Measurements from ENCODE around the gene FBXW5. TPM values are rescaled to one million over a fixed set of nuclear protein-coding genes. Genes with fewer than 3 reads are reported as not detected.

The FBXW5 gene
- total RNA-seq, 1 experiment from 2014 or later: 56.2 TPM

DNA sequence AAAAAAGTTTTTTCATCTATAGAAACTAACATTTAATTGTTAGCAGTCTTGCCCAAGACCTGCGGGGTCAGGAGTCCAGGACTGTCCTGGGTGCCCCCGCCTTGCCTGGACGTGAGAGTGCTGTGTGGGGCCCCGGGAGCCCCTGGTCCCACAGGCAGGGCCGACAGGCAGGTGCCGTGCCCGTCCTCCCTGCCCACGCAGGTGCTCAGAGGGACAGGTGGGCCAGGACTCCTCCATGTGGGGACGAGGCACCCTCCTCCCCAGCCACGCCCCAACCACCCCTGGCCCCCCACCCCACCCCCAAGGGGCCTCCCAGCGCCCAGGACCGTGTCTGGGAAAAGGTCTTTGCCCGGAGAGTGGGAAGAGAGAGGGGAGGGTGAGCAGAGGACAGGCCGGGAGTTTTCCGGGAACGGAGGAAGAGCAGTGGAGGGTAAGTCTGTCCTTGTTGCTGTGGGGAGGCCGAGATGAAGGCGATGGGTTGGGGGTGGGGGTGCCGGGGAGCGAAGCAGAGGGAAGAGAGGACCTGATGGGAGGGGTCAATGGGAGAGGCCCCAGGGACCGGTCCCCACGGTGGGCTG is 4.8 kb upstream of the FBXW5 start:
- DNase-seq (ENCODE audit: low spot score): no peak

DNA sequence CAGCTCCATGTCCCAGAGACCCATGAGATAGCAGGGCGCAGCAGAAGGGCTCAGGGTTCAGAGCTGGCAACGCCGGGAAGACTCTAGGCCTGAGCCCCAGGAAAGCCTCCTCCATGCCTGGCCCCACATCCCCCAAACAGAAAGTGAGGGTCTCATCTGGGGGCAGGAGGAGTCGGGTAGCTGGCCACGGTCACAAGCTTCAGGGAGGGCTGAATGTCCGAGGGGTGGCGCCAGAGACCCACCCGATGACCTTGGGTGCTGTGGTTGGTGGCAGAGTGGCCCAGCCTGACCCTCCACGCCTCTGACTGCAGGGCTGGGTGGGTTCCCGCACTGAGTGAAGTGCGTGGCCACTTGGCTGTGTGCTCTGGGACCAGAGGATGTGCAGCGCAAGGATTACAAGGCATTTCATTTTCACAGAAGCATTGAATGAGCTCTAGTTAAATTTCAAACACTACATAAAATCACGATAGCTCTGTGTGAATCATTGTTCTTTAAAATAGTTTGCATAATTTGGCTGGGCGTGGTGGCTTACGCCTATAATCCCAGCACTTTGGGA is 3.5 kb upstream of the FBXW5 start:
- DNase-seq (ENCODE audit: low spot score): no peak

DNA sequence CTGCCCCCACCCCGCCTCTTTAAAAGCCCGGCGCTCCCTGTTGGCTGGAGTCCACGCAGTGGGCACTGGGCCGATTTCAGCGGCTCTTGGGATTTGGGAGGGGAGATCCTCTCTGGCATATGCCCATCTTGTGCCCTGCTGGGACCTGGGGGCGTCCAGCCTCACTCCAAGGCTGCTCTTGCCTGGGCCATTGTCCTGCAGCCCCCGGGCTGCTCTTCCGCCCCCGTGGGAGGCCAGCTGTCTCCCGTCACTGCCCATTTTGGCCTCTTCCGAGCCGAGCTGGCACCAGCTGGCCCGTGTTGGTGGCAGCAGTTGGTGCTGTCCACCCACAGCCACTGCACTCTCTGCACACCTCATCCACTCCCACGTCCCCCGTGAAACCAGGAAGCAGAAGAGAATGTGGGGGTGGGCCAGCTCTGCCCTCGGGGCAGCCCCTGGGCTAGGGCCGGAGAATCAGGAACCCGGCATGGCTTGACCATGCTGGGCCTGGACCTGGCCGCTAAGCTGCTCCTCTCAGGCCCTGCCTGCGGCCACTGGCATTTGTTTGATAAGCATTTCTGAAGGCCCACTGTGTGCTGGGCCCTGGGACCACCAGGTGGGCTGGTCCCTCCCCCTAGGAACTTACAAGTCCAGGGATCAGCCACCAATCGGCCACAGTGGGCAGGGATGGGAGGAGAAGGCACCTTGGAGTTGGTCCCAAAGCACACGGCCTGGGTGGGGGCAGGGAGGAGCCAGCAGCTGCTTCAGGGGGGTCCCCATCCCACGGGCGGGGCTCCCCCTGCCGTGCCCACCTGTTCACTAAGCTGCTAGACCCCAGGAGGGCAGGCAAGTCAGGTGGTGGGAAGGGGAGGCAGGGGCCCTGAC is 2.7 kb upstream of the FBXW5 start:
- DNase-seq (ENCODE audit: low spot score): no peak

DNA sequence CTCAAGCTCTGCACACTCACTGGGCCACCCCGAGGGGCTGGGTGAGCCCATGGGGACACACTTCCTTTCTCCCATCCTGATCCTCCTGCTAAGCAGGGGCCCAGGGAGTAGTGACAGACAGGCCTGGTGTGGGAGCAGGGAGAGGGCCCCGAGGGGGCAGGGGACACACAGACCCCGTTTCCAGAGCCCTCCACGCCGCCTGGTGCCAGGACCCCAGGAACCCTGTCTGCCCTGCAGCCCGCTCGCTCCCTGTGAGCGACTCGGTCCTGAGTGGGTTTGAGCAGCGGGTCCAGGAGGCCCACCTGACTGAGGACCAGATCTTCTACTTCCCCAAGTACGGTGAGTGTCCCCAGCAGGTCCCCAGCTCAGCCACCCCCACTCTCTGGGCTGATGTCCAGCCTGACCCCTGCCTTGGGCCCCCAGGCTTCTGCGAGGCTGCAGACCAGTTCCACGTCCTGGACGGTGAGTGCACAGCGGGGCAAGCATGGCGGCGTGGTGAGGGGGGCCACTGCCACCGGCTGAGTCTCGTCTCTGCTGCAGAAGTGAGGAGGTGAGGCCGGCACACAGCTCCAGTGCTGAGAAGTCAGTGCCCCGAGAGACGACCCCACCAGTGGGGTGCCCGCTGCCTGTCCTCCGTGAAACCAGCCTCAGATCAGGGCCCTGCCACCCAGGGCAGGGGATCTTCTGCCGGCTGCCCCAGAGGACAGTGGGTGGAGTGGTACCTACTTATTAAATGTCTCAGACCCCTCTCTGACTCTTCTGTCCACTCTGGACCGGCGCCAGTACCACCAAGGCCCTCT is 1.9 kb upstream of the FBXW5 start:
- DNase-seq (ENCODE audit: low spot score): no peak

DNA sequence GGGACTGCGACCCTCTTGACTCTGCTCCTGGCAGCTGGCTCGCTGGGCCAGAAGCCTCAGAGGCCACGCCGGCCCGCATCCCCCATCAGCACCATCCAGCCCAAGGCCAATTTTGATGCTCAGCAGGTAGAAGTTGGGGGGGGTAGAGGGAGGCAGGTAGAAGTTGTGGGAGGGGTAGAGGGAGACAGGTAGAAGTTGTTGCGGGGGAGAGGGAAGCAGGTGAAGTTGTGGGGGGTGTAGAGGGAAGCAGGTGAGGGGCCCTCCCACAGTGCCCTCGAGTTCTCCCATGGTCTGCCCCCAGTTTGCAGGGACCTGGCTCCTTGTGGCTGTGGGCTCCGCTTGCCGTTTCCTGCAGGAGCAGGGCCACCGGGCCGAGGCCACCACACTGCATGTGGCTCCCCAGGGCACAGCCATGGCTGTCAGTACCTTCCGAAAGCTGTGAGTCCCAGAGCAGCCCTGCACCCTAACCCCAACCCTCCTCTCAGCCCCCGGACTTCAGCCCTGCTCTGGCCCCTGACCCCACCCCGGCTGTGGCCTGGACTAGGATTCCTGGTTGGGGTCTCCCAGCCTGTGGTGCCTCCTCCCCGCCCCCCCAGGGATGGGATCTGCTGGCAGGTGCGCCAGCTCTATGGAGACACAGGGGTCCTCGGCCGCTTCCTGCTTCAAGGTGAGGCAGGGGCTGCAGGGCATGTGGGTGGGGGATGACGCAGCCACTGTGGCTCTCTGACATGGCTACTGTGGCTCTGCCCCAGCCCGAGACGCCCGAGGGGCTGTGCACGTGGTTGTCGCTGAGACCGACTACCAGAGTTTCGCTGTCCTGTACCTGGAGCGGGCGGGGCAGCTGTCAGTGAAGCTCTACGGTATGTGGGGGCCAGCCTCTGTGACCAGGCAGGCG is 1.0 kb upstream of the FBXW5 start:
- DNase-seq (ENCODE audit: low spot score): no peak

DNA sequence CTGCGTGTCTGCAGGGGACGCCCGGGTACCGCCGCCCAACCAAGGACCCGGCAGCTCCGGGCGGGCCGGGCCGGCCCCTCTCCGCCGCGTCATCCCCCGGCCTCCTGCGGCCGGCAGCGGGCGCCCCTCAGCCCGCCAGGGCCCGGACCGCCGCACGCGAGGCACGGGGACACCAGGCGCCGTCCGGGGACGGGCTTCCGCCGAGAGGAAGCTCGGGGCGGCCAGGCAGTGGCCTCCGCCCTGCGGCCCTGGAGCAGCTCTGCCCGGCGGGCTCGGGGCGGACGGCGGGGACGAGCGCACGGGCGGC is 373 bp downstream of the FBXW5 start:
- no peak for DNase-seq (ENCODE audit: low spot score)

DNA sequence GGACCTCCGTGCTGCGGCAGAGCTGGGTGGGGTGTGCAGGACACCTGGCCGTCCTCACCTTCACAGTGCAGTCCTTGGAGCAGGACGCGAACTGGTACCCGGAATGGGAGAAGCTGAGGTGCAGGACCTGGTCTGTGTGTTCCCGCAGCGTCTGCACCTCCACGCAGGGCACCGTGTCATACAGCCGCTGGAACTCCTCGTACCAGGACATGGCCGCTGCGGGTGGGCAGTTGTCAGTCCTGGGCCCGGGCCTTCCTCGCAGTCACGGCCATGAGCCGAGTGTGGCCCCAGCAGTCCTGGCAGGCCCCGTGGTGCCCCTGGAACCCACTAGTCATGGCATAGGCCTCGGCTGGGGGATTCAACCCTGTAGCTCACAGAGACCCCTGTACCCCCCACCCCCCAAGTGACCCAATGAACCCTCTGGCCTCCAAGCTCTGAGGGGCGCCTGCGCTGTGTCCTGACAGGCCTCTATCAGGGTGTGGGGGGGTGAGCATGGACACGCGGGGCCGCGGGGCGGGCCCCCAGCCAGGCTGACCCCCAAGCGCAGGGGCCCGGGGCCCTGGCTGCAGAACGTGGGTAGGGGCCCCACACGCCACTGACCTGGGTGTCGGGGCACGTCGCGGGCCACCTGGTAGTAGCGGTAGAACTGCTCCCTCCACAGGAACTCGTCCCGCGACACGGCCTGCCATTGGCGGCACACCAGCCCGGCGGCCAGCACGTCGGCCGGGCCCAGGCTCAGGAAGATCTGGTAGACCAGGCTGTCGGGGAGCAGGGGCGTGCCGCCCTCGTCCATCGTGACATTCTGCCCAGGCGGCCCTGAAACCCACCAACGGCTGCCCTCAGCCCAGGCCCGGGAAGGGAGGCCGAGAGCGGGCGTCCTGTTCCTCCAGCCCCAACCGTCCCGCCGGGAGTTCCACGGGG is 987 bp downstream of the FBXW5 start:
- DNase-seq (ENCODE audit: low spot score): no peak

DNA sequence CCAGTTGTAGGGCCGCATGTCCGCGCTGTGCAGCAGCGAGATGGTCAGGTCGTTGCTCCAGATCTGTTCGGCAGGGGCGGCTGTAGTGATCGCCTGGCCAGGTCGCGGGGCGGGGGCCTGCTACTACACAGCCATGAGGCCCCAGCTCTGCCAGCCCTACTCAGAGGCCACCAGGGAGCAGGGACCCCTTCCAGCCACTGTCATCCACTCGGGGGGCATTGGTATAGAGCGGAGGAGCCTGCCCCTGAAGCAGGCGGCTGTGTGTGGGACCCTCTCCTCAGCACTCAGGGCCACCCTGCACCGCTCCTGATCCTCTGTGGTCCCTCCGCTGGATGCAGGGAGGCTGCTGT is 1.7 kb downstream of the FBXW5 start:
- no peak for DNase-seq (ENCODE audit: low spot score)

DNA sequence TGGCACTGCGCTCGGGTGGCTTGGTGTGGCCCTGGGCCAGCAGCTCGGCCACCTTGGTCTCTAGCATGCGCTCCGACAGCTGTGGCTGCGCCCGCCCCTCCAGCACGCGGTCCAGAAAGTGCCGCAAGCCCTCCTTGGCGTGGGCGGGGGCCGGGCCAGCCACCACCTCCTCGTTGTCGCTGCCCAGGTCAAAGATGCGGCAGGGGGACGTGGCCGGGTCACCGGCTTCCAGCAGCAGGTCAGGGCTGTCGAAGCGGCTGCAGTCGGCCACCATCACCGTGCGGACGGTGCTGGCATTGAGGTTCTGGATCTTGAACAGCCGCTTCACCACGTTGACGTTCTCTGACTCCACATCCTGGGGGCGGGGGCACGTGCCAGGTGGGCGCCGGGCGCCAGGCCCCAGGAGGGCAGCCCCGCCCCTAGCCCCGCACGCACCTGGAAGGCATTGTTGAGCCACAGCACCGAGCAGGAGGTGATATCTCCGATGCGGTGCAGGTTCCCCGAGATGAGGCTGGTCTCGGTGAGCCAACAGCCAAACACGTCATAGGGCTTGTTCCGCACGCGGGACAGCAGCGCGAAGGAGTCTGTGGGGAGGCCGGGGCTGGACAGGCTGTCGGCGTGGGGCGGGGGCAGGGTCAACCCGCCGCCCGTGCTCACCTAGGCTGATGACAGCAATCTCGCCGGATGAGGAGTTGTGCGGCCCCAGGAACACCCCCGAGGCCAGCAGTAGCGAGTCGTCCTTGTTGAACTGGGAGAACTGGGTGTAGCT is 2.2 kb downstream of the FBXW5 start:
- DNase-seq (ENCODE audit: low spot score): no peak

DNA sequence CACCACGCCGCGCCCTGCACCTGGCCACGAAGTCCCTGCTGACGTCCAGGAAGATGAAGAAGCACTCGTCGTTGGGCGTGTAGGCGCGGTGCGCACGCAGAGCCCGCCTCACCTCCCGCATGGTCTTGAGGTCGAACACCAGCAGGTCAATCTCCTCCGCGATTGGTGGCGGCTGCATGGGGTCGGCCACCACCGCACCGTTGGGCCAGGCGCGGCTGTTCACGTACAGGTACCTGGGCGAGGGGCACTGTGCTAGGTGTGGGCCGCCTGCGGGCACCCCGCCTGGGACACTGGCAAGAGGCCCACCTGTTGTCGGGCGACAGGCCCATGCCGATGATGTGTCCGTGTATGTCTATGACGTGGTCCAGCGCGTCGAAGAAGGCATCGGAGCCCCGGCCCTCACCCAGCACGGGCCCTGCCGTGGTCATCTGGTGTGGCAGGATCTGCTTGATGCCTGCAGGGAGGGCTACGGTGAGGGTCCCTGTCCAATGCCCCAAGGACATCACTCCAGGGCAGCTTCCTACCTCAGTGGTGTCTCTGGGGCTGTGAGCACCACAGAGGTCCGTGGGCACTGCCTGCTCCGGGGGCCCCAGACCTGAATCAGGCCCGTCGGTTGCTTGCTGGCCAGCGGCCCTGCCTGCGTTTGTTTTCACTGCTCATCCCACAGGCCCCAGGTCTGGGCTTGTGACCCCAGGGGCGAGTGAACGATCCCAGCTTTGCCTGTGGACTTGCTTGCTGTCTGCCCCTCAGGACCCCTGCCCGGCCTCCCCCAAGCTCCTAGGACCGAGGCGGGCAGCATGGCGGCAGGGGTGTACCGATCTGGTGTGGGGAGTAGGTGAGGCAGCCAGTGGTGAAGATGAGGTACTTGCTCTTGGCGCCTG is 3.1 kb downstream of the FBXW5 start:
- DNase-seq (ENCODE audit: low spot score): no peak

DNA sequence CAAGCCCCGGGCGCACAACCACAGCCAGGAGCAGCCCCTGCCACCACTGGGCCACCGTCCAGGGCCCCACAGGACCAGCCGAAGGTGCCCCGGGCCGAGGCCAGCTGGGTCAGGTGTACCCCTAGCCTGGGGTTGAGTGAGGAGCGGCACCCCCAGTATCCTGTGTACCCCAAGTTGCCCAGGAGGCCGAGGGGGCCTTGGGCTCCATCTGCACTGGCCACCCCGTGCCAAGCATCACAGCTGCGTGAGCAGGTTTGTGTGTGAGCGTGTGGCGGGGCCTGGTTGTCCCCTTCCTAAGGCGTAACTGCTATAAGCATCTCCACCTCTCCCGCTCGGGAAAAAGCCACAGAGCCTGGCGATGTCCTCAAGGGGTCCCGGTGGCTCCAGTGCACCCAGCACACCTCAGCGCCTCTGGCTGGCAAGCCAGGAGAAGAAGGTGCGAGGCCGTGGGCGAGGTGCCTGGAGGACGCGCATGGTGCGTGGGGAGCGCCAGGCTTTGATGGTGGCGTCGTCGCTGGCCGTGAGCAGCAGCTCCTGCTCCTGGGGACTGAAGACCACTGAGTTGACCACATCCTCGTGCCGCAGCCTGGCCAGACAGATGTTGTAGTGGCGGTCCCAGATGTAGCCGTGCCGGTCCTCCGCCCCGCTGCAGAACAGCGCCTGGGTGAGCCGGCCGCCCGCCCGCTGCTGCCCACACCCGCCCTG is 3.9 kb downstream of the FBXW5 start:
- no peak for DNase-seq (ENCODE audit: low spot score)

DNA sequence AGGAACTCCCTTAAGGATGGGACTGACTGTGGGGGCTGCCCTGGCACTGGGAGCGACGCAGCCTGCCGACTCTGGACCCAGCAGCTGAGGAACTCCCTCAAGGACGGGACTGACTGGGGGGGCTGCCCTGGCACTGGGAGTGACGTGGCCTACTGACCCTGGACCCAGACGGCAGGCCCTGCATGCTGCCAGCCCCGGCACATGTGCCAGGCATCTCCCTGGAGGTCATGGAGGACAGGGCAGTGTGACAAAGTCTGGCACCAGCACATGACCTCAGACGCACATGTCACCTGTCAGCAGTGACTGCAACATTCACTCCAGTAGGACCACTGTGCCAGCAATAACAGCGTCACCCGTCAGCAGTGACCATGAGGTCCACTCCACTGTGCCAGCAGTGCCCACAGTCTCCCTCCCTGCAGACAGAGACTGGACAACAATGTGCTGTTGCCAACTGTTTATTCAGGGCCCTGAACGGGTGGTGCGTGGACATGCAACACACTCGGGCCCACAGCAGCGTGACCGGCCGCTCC is 4.5 kb downstream of the FBXW5 start:
- DNase-seq (ENCODE audit: low spot score): no peak

DNA sequence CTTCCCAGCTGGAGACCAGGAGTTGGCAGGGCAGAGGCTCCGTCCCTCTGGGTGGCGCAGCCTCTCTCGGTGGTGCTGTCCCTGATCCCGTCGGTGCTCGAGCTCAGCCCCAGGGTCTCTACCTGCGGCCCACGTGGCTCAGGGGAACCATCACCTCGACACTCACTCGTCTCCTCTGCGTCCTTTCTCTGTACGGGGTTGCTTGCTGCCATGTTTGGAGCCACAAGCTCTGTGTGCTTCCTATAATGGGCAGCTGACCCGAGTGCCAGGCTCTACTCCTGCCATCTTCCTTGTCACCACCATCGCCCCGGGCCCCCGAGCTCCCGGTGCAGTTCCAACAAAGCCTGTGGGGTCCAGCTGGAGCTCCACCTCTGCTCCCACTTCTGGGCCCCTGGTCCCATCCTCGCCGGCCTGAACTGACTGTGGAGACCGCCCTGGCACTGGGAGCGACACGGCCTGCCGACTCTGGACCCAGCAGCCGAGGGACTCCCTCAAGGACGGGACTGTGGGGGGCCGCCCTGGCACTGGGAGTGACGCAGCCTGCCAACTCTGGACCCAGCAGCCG is 5.0 kb downstream of the FBXW5 start:
- no peak for DNase-seq (ENCODE audit: low spot score)

DNA sequence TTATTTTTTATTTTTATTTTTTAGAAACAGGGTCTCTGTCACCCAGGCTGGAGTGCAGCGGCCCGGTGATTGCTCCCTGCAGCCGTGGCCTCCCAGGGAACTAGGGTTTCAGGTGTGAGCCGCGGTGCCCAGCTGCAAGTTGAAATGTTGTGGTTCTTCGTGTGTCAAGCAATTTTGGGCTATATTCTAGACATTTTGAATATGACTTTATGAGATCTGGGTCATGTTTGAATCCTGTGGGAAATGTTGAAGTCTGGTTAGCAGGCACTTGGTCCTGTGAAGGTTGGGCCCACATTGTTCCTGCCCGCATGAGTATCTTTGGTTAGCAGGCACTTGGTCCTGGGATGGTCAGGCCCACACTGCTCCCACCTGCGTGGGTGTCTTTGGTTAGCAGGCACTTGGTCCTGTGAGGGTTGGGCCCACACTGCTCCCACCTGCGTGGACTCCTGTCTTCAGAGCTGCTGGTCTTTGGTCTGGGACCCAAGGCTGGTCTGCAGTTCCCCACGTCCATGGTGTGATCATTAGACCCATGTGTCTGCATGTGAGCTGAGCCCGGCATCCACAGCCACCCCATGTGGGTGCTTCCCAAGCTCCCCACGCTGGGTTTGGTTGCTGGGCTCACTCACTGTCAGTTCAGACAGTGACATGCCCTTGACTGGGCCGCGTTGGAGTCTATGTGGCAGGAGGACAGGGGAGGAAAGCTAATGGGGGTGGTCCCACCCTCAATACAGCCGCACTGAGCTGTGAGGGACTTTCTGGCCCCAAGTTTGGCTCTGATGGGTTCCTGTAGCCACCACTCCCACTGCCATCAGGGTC is 7.1 kb downstream of the FBXW5 start:
- DNase-seq (ENCODE audit: low spot score): no peak

DNA sequence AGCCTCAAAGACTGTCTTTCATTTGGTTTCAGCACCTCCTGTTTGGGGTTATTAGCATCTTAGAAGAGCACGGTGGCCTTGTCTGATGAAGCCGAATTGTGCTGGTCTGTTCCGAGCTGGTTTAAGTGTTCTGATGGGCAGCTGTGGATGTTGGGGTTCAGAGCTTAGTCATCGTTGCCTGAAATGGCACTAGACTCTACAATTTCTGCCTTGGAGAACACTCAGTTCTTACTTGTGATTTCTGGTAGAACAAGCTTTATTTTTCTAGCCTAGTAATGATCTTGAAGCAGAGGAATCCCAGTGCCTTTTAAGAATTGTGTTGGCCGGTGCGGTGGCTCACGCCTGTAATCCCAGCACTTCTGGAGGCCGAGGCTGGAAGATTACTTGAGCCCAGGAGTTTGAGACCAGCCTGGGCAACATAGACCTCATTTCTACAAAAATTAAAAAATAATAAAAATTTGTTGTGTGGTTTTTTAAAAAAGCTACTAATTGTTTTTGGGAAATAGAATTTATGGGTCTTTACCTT is 7.8 kb downstream of the FBXW5 start:
- no peak for DNase-seq (ENCODE audit: low spot score)

DNA sequence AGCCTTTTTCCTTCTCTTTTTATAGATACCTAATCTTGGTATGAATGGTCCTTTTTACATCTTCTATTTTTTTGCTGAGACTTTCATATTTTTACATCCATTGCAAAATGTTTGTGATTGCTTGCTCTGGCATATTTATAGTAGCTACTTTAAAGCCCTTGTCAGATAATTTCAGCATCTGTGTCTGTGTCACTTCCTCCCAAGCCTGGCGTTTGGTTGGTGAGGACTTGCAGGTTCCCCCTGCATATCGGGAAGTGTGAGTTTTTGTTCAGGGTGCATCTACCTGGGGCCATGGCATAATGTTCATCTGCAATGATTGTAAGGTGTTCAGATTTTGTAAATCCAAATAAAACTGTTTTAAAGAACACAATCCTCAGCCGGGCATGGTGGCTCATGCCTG is 8.9 kb downstream of the FBXW5 start:
- no peak for DNase-seq (ENCODE audit: low spot score)
